ENCODE data around the gene TCF7L2.

Gene TCF7L2

GRCh38 chr10:113084031-113084430 lies 134.0 kb downstream of the TCF7L2 start:
- no peak overlapping the region for H3K9ac ChIP-seq (ENCODE audit: low read depth, low read length)
- H3K4me2 ChIP-seq (ENCODE audit: low read length) = no peak overlapping the region
- peaks cover 27% of the 10 kb centered on the region for H3K4me1 ChIP-seq (ENCODE audit: control insufficient read depth, insufficient read depth, low read length)
- no peak overlapping the region for H3K4me3 ChIP-seq (ENCODE audit: low read length)
- no peaks in the 10 kb centered on the region for H3K9me3 ChIP-seq (replicated peaks; ENCODE audit: low read length)
- H3K27me3 ChIP-seq (ENCODE audit: control insufficient read depth, insufficient read depth, low read length) = no peaks in the 10 kb centered on the region
- H3K36me3 ChIP-seq (ENCODE audit: insufficient read depth, low read length) = no peaks in the 10 kb centered on the region

GRCh38 chr10:113085776-113086175 lies 135.7 kb downstream of the TCF7L2 start:
- H3K4me2 ChIP-seq (ENCODE audit: low read length) = no peak overlapping the region
- H3K27me3 ChIP-seq (ENCODE audit: control insufficient read depth, insufficient read depth, low read length) = no peaks in the 10 kb centered on the region
- no peak overlapping the region for H3K4me3 ChIP-seq (ENCODE audit: low read length)
- H3K36me3 ChIP-seq (ENCODE audit: insufficient read depth, low read length) = no peaks in the 10 kb centered on the region
- peaks cover 27% of the 10 kb centered on the region for H3K4me1 ChIP-seq (ENCODE audit: control insufficient read depth, insufficient read depth, low read length)
- no peaks in the 10 kb centered on the region for H3K9me3 ChIP-seq (replicated peaks; ENCODE audit: low read length)
- no peak overlapping the region for H3K9ac ChIP-seq (ENCODE audit: low read depth, low read length)

- Histone ChIP-seq H3K4me1 (ENCODE audit: control insufficient read depth, insufficient read depth, low read length) (peaks cover 27% of the 10 kb centered on the region), H3K36me3 (ENCODE audit: insufficient read depth, low read length) (no peaks in the 10 kb centered on the region), H3K27me3 (ENCODE audit: control insufficient read depth, insufficient read depth, low read length) (no peaks in the 10 kb centered on the region), H3K9me3 (replicated peaks; ENCODE audit: low read length) (no peaks in the 10 kb centered on the region), H3K9ac (ENCODE audit: low read depth, low read length) (no peak overlapping the region), H3K4me2 (ENCODE audit: low read length) (no peak overlapping the region), H3K4me3 (ENCODE audit: low read length) (no peak overlapping the region)
Measured at GRCh38 chr10:113086282-113086681, 136.2 kb downstream of the TCF7L2 start.

DNA sequence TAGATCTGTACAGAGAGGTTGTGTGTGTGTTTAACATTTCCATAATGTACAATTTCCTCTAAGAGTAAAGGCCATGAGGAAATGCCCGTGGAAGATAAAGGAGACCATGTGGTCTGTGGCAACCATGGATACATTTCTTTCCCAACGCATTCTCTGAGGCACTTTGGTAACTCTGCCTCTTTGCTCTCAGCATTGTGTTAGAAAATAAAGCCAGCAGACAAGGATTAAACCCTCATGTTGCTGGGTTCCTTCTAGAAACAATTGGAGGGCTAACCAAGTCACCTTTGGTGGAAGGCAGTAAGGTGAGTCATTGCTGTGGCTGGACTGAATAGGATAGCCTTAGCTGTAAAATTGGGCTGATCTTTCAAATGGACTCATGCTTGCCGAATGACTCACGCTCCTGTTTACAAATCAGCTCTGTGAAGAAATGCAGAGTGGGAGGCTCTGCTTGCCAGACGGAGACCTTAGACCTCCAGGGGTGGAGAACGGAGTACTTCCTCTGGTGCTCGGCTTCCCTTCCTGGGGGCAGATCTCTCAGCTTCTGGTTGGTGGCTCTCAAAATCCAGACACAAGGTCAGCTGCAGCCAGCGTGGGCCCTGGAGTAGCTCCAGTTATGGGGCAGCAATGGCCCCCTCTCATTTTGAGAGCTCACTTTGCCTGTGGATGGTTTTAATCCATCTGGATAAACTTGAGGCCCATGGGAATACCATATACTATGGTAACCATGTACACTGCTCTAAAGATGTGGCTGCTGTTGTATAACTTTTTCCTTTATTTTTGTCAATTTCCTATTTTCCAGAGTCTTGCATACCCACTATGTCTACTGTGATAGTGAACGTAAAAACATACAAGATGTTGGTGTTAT lies 137.3 kb downstream of the TCF7L2 start:
- Histone ChIP-seq H3K9me3 (replicated peaks; ENCODE audit: low read length) (no peaks in the 10 kb centered on the region), H3K4me1 (ENCODE audit: control insufficient read depth, insufficient read depth, low read length) (peaks cover 27% of the 10 kb centered on the region), H3K9ac (ENCODE audit: low read depth, low read length) (peak overlapping the region; percentile 45), H3K4me3 (ENCODE audit: low read length) (peak overlapping the region; percentile 11), H3K27me3 (ENCODE audit: control insufficient read depth, insufficient read depth, low read length) (no peaks in the 10 kb centered on the region), H3K36me3 (ENCODE audit: insufficient read depth, low read length) (peaks cover 7% of the 10 kb centered on the region), H3K4me2 (ENCODE audit: low read length) (peak overlapping the region; percentile 68)

- Histone ChIP-seq H3K27me3 (ENCODE audit: control insufficient read depth, insufficient read depth, low read length) (no peaks in the 10 kb centered on the region), H3K4me2 (ENCODE audit: low read length) (no peak overlapping the region), H3K9ac (ENCODE audit: low read depth, low read length) (no peak overlapping the region), H3K4me1 (ENCODE audit: control insufficient read depth, insufficient read depth, low read length) (peaks cover 32% of the 10 kb centered on the region), H3K4me3 (ENCODE audit: low read length) (no peak overlapping the region), H3K9me3 (replicated peaks; ENCODE audit: low read length) (no peaks in the 10 kb centered on the region), H3K36me3 (ENCODE audit: insufficient read depth, low read length) (peaks cover 9% of the 10 kb centered on the region)
Measured at GRCh38 chr10:113088194-113088593, 138.1 kb downstream of the TCF7L2 start.

DNA sequence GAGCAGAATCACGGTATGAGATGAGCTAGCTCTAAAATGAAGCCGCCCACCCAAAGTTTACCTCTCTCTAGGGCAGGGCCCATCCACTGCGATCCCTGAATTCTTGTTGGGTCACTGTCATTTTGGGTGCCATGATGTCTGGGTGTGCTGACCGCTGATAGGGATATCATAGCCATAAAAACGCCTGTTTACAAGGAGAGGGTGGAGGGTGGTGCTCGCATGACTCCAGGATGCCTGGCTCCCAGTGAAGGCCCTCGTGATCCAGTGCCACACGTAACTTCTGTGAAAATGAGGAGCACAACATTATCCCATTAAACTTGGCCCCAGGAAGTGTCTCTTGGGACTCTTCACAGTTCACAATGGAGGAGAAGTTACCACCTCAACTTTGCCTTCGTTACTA lies 139.5 kb downstream of the TCF7L2 start:
- Histone ChIP-seq H3K36me3 (ENCODE audit: insufficient read depth, low read length) (peaks cover 13% of the 10 kb centered on the region), H3K4me3 (ENCODE audit: low read length) (no peak overlapping the region), H3K4me2 (ENCODE audit: low read length) (no peak overlapping the region), H3K27me3 (ENCODE audit: control insufficient read depth, insufficient read depth, low read length) (no peaks in the 10 kb centered on the region), H3K9ac (ENCODE audit: low read depth, low read length) (no peak overlapping the region), H3K4me1 (ENCODE audit: control insufficient read depth, insufficient read depth, low read length) (peaks cover 38% of the 10 kb centered on the region), H3K9me3 (replicated peaks; ENCODE audit: low read length) (no peaks in the 10 kb centered on the region)

GRCh38 chr10:113091920-113092319 lies 141.9 kb downstream of the TCF7L2 start:
- Histone ChIP-seq H3K27me3 (ENCODE audit: control insufficient read depth, insufficient read depth, low read length) (no peaks in the 10 kb centered on the region), H3K36me3 (ENCODE audit: insufficient read depth, low read length) (peaks cover 13% of the 10 kb centered on the region), H3K4me2 (ENCODE audit: low read length) (no peak overlapping the region), H3K9ac (ENCODE audit: low read depth, low read length) (no peak overlapping the region), H3K4me1 (ENCODE audit: control insufficient read depth, insufficient read depth, low read length) (peaks cover 43% of the 10 kb centered on the region), H3K4me3 (ENCODE audit: low read length) (no peak overlapping the region), H3K9me3 (replicated peaks; ENCODE audit: low read length) (no peaks in the 10 kb centered on the region)

- Histone ChIP-seq H3K9me3 (replicated peaks; ENCODE audit: low read length) (no peaks in the 10 kb centered on the region), H3K27me3 (ENCODE audit: control insufficient read depth, insufficient read depth, low read length) (no peaks in the 10 kb centered on the region), H3K4me1 (ENCODE audit: control insufficient read depth, insufficient read depth, low read length) (peaks cover 32% of the 10 kb centered on the region), H3K9ac (ENCODE audit: low read depth, low read length) (peak overlapping the region; percentile 26), H3K4me2 (ENCODE audit: low read length) (peak overlapping the region; percentile 27), H3K4me3 (ENCODE audit: low read length) (peak overlapping the region; percentile 14), H3K36me3 (ENCODE audit: insufficient read depth, low read length) (peaks cover 13% of the 10 kb centered on the region)
Measured at GRCh38 chr10:113093188-113094113, 143.4 kb downstream of the TCF7L2 start.

DNA sequence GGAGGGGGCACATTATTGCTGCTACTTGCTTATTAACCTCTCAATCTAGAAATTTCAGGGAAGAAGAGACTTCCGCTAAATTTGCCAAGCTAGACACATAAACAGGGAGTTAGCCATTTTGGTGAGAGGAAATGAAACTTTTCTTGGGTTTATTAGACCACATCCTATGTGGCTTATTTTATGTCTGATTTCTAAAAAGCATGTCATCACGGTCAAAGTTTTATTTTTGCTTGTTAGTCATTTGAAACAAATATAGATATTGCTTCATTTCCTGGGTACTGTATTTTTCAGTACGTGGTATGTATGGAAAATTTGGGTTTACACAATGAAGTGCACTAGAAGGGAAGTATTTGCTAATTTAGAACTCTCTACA lies 144.1 kb downstream of the TCF7L2 start:
- Histone ChIP-seq H3K4me2 (ENCODE audit: low read length) (peak overlapping the region; percentile 27), H3K9me3 (replicated peaks; ENCODE audit: low read length) (no peaks in the 10 kb centered on the region), H3K4me3 (ENCODE audit: low read length) (peak overlapping the region; percentile 14), H3K36me3 (ENCODE audit: insufficient read depth, low read length) (peaks cover 13% of the 10 kb centered on the region), H3K27me3 (ENCODE audit: control insufficient read depth, insufficient read depth, low read length) (no peaks in the 10 kb centered on the region), H3K9ac (ENCODE audit: low read depth, low read length) (peak overlapping the region; percentile 26), H3K4me1 (ENCODE audit: control insufficient read depth, insufficient read depth, low read length) (peaks cover 32% of the 10 kb centered on the region)

DNA sequence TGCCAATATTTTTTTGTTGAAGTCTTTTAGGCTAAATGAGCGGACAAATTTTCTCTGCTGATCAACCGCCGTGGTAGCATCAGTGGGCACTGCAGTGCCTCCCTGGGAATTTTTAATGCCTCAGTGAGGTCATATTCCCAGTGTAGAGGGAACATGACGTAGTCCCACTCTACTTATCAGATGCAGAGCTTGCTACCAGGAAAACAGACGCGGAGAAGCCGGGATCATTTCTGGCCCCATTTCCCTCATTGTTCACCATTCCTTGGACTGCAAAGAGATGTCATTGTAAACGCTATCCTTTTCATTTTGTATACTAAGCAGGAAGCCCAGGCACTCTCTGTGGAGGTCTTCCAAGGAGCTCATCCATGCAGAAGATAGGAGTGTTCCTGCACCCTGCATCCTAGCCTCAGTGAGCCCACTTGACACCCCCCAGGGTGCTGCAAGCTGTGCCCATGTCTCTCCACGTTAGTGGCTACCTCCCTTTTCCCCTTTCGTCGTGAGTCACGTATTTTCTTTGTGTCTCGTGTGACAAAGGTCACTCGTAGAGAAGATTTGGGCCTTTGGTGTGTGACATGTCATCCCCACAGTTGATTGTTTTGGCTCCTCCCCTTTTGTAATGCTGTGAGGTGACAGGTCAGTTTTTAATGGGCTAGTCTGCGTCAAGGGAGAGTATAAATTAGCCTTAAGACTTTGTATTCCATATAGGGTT lies 145.5 kb downstream of the TCF7L2 start:
- H3K36me3 ChIP-seq (ENCODE audit: insufficient read depth, low read length) = peaks cover 13% of the 10 kb centered on the region
- H3K4me2 ChIP-seq (ENCODE audit: low read length) = no peak overlapping the region
- no peak overlapping the region for H3K9ac ChIP-seq (ENCODE audit: low read depth, low read length)
- H3K4me3 ChIP-seq (ENCODE audit: low read length) = no peak overlapping the region
- H3K4me1 ChIP-seq (ENCODE audit: control insufficient read depth, insufficient read depth, low read length) = peaks cover 32% of the 10 kb centered on the region
- H3K27me3 ChIP-seq (ENCODE audit: control insufficient read depth, insufficient read depth, low read length) = no peaks in the 10 kb centered on the region
- no peaks in the 10 kb centered on the region for H3K9me3 ChIP-seq (replicated peaks; ENCODE audit: low read length)

Measured in skeletal muscle satellite cell (primary cell).